ENCODE measurements around the gene CLEC2L. TPM values are rescaled to one million over a fixed set of nuclear protein-coding genes. Genes with fewer than 3 reads are reported as not detected.

CLEC2L gene
- total and polyA plus RNA-seq, 2 experiments from 2014 or later: not detected

GRCh38 chr7:139580435-139580834 is 57.0 kb downstream of the CLEC2L start:
- TF ChIP-seq EZH2phosphoT487 (IDR thresholded peaks at IDR 0.05; ENCODE audit: insufficient read depth, low read depth): no peak
- TF ChIP-seq EZH2 (IDR thresholded peaks at IDR 0.05; ENCODE audit: insufficient read depth, poor library complexity, severe bottlenecking): no peak
- no peaks in the 10 kb centered on the region for H3K27me3 ChIP-seq (replicated peaks; ENCODE audit: insufficient read depth)
- H3K36me3 ChIP-seq (ENCODE audit: low read depth): 0 out of 2 replicates have a peak, but pooled peaks cover 4% of the 10 kb centered on the region
- H3K27ac ChIP-seq: no peak overlapping the region
- no peaks in the 10 kb centered on the region for H3F3A ChIP-seq (ENCODE audit: insufficient read depth)
- H3K9ac ChIP-seq: no peak overlapping the region
- H3K4me2 ChIP-seq (ENCODE audit: unreplicated experiment): no peak overlapping the region
- no peaks in the 10 kb centered on the region for H4K20me1 ChIP-seq (ENCODE audit: insufficient read depth)
- WGBS, 2 experiments (ENCODE audit: low coverage in 1 of 2, low lambda C conversion rate in 2 of 2, missing lambda C conversion rate in 2 of 2): 95 to 98% methylated on average over 3 of the region's 3 CpGs
- no peak overlapping the region for H2AFZ ChIP-seq
- H3K4me3 ChIP-seq: no peak overlapping the region
- no peak for DNase-seq
- no peaks in the 10 kb centered on the region for H3K9me2 ChIP-seq (ENCODE audit: insufficient read depth)
- in situ Hi-C loops (cut with MboI): no loop called here
- H3K9me3 ChIP-seq (ENCODE audit: low read depth): no peaks in the 10 kb centered on the region
- no peaks in the 10 kb centered on the region for H3K4me1 ChIP-seq (ENCODE audit: insufficient read depth)
- H3K79me2 ChIP-seq (ENCODE audit: insufficient read depth): no peaks in the 10 kb centered on the region

DNA sequence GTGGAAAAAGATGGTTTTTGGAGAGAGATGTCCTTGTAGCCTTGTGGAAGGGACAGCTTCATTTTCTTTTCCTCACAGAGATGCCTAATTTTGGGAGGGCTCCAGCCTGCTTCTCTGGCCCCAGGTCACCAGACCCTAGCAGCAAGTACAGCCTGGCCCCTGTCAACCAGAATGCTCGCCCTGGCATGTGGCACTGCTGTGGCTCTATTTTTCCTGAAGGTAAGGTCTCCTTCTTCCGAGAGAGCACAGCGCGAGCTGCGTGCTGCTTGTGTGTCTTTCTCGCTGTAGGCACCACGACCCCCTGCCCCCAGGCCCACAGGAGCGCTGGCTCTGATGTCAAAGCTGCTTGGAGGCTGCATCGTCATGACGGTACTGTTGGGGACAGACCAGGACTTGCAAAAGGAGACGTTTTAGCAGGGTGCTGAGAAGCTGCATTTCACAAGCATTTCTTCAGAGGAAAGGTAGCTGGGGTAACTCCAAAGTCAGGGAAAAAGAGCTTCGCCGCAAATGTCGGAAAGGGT is 58.7 kb downstream of the CLEC2L start:
- Histone ChIP-seq H2AFZ (no peak overlapping the region), H3K36me3 (ENCODE audit: low read depth) (0 out of 2 replicates have a peak, but pooled peaks cover 14% of the 10 kb centered on the region), H4K20me1 (ENCODE audit: insufficient read depth) (no peaks in the 10 kb centered on the region), H3K79me2 (ENCODE audit: insufficient read depth) (no peaks in the 10 kb centered on the region), H3K27me3 (replicated peaks; ENCODE audit: insufficient read depth) (no peaks in the 10 kb centered on the region), H3K4me3 (no peak overlapping the region), H3K9me3 (ENCODE audit: low read depth) (no peaks in the 10 kb centered on the region), H3K4me2 (ENCODE audit: unreplicated experiment) (no peak overlapping the region), H3K4me1 (ENCODE audit: insufficient read depth) (no peaks in the 10 kb centered on the region), H3K9me2 (ENCODE audit: insufficient read depth) (no peaks in the 10 kb centered on the region), H3K27ac (no peak overlapping the region), H3K9ac (no peak overlapping the region), H3F3A (ENCODE audit: insufficient read depth) (no peaks in the 10 kb centered on the region)
- TF ChIP-seq EZH2 (IDR thresholded peaks at IDR 0.05; ENCODE audit: insufficient read depth, poor library complexity, severe bottlenecking) (no peak), EZH2phosphoT487 (IDR thresholded peaks at IDR 0.05; ENCODE audit: insufficient read depth, low read depth) (no peak)
- no peak for DNase-seq
- 84 to 88% methylated on average over 14 of the region's 14 CpGs for WGBS, 2 experiments (ENCODE audit: low coverage in 1 of 2, low lambda C conversion rate in 2 of 2, missing lambda C conversion rate in 2 of 2)
- in situ Hi-C loops (cut with MboI): no loop called here

DNA sequence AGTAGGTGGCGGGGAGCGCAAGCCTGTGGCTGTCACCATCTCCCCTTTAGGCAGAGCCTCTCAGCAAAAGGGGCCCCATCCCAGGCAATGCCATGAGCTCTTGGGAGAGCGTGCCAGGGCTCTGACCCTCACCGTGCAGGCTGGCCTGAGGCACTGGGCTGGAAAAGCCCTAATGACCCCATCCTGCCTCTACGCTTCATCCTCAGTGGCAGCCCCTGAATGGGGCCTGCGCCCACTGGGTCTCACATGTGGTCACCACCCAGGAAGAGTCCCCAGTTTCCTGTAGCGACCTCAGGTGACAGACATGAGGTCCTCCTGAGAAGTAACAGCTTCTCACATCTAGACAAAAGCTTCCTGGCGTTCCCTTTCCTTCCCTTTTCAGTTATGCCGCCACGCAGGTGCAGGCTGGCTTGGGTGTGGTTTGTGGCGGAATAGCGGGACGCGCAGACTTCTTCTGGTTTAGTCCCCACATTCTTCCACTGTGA is 59.2 kb downstream of the CLEC2L start:
- no peak for TF ChIP-seq EZH2 (IDR thresholded peaks at IDR 0.05; ENCODE audit: insufficient read depth, poor library complexity, severe bottlenecking)
- no peak for TF ChIP-seq EZH2phosphoT487 (IDR thresholded peaks at IDR 0.05; ENCODE audit: insufficient read depth, low read depth)
- WGBS, 2 experiments (ENCODE audit: low coverage in 1 of 2, low lambda C conversion rate in 2 of 2, missing lambda C conversion rate in 2 of 2): 99% methylated on average over 14 of the region's 14 CpGs
- H3F3A ChIP-seq (ENCODE audit: insufficient read depth): no peaks in the 10 kb centered on the region
- no peaks in the 10 kb centered on the region for H3K9me2 ChIP-seq (ENCODE audit: insufficient read depth)
- H3K79me2 ChIP-seq (ENCODE audit: insufficient read depth): no peaks in the 10 kb centered on the region
- no peak overlapping the region for H2AFZ ChIP-seq
- in situ Hi-C loops (cut with MboI): no loop called here
- no peak overlapping the region for H3K9ac ChIP-seq
- H3K4me2 ChIP-seq (ENCODE audit: unreplicated experiment): no peak overlapping the region
- no peaks in the 10 kb centered on the region for H3K27me3 ChIP-seq (replicated peaks; ENCODE audit: insufficient read depth)
- H3K4me3 ChIP-seq: no peak overlapping the region
- no peak overlapping the region for H3K27ac ChIP-seq
- H3K9me3 ChIP-seq (ENCODE audit: low read depth): no peaks in the 10 kb centered on the region
- DNase-seq: no peak
- no peaks in the 10 kb centered on the region for H4K20me1 ChIP-seq (ENCODE audit: insufficient read depth)
- no peaks in the 10 kb centered on the region for H3K4me1 ChIP-seq (ENCODE audit: insufficient read depth)
- H3K36me3 ChIP-seq (ENCODE audit: low read depth): 0 out of 2 replicates have a peak, but pooled peaks cover 14% of the 10 kb centered on the region

DNA sequence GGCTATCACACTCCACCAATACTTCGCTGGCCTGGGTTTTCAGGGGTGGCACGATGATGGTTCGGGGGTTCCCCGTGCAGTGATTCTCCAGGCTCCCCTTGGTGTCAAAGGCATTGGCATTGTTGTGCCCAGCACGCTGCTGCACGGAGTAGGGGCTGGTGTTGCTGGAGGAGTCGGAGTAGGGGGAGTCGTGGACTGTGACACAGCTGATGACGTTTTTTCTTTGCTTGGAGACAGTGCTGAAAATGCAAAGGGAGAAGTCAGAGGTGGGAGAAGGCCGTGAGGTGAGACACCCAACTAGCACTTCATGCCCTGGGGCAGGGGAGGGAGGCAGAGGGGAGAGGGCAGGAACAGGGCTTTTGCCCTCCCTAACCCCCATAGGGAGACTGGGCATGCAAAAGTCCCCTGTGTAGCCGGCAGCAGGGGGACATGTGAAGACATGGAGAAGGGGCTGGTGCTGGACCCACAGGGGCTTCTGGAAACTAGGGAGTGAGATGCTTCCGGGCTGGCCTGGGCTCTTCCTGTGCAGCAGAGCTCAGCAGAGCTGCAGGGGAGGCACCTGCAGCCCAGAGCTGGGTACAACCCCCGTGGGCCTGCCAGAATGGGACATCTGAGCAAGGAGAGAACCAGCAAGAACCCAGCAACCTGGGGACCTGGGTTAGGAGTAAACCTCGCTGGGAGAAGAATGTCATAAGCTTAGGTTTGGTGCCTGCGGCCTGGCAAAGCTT is 60.5 kb downstream of the CLEC2L start:
- no peaks in the 10 kb centered on the region for H3K79me2 ChIP-seq (ENCODE audit: insufficient read depth)
- in situ Hi-C loops (cut with MboI): no loop called here
- H3K27me3 ChIP-seq (replicated peaks; ENCODE audit: insufficient read depth): no peaks in the 10 kb centered on the region
- H3K4me3 ChIP-seq: no peak overlapping the region
- H3K4me1 ChIP-seq (ENCODE audit: insufficient read depth): no peaks in the 10 kb centered on the region
- H2AFZ ChIP-seq: no peak overlapping the region
- TF ChIP-seq EZH2phosphoT487 (IDR thresholded peaks at IDR 0.05; ENCODE audit: insufficient read depth, low read depth) (no peak), EZH2 (IDR thresholded peaks at IDR 0.05; ENCODE audit: insufficient read depth, poor library complexity, severe bottlenecking) (no peak)
- no peaks in the 10 kb centered on the region for H4K20me1 ChIP-seq (ENCODE audit: insufficient read depth)
- H3K9ac ChIP-seq: no peak overlapping the region
- no peak overlapping the region for H3K27ac ChIP-seq
- 0 out of 2 replicates have a peak, but pooled peaks cover 11% of the 10 kb centered on the region for H3K36me3 ChIP-seq (ENCODE audit: low read depth)
- no peak overlapping the region for H3K4me2 ChIP-seq (ENCODE audit: unreplicated experiment)
- no peaks in the 10 kb centered on the region for H3K9me3 ChIP-seq (ENCODE audit: low read depth)
- H3F3A ChIP-seq (ENCODE audit: insufficient read depth): no peaks in the 10 kb centered on the region
- 89 to 92% methylated on average over 15 of the region's 15 CpGs for WGBS, 2 experiments (ENCODE audit: low coverage in 1 of 2, low lambda C conversion rate in 2 of 2, missing lambda C conversion rate in 2 of 2)
- DNase-seq: no peak
- no peaks in the 10 kb centered on the region for H3K9me2 ChIP-seq (ENCODE audit: insufficient read depth)
